GM12891 (cell line): ENCODE results near the gene EIF2D.

ENCODE experiments used
- POLR2A ChIP-seq: IDR thresholded peaks from 2 replicates; pipeline ENCODE4 v1.6.1; 2011; ENCODE audit warnings: low read depth, low read length, control low read depth
- POLR2AphosphoS5 ChIP-seq: IDR thresholded peaks from 2 replicates; pipeline ENCODE4 v1.6.1; 2011; ENCODE audit warnings: low read depth, low read length, control low read depth
- SPI1 ChIP-seq: IDR thresholded peaks from 2 replicates; pipeline ENCODE4 v1.6.1; 2011; ENCODE audit warnings: low read depth, low read length, control low read depth

DNA sequence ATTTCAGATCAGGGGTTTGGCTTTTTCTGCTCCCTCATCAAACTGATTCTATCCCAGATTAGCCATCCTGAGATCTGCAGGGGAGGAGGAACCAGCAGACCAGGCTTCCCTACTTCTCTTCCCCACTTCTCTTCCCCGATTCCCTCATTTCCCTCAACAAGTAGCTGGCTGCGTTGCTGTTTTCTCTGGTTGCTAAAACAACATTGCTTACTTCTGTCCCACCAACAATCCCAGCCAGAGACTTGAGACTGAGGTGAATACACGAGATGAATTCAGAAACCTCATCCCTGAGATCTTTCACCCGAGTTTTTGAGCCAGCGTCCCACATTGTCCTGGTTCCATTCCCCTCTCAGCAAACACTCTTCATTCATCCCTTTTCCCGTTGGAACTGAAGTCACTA, 45.5 kb upstream of the EIF2D start:
- no peak for TF ChIP-seq POLR2A
- no peak for TF ChIP-seq POLR2AphosphoS5
- TF ChIP-seq SPI1 = no peak
